ENCODE measurements around the gene ZFP28. TPM values are rescaled to one million over a fixed set of nuclear protein-coding genes. Genes with fewer than 3 reads are reported as not detected.

The ZFP28 gene
- total RNA-seq, 2 donors from 2014 or later = 3.3 to 5.7 TPM

Other genes with a start within 250 kb of the ZFP28 start
- gene ZSCAN5A, start 224.1 kb upstream of the ZFP28 start, total RNA-seq = 1 to 10 TPM; 8.3 to 8.4 TPM
- gene ZNF582, start 145.4 kb upstream of the ZFP28 start, total RNA-seq = 1 to 10 TPM; 2.5 to 3.7 TPM
- 1 to 10 TPM; 2.3 to 2.7 TPM for gene ZNF583, start 134.6 kb upstream of the ZFP28 start, total RNA-seq
- gene ZNF667, start 61.6 kb upstream of the ZFP28 start, total RNA-seq = 1 to 10 TPM; 1.5 to 4.6 TPM
- 1 to 10 TPM in 1 of 2 donors, under 1 TPM in 1; 0.76 to 1.4 TPM for gene ZNF471, start 31.1 kb upstream of the ZFP28 start, total RNA-seq
- gene ZNF470, start 28.5 kb downstream of the ZFP28 start, total RNA-seq = 1 to 10 TPM; 4.0 to 4.5 TPM
- gene ZNF71, start 56.4 kb downstream of the ZFP28 start, total RNA-seq = 1 to 10 TPM; 5.8 to 6.9 TPM
- gene SMIM17, start 104.2 kb downstream of the ZFP28 start, total RNA-seq = under 1 TPM; 0.35 to 0.36 TPM
- 1 to 10 TPM in 1 of 2 donors, under 1 TPM in 1; 0.53 to 1.3 TPM for gene ZNF835, start 132.8 kb downstream of the ZFP28 start, total RNA-seq

All from activated T-cell treated with anti-CD3 and anti-CD28 coated beads, Interleukin-2, amount 50 U/mL, for 72 hours (primary cell).